GM19240 (cell line): ENCODE data around the gene SRRM4.
A peak's percentile ranks its signal among the peaks of the same experiment; 100 is the strongest.
"Not testable (repeated sequence)": the region's sequence is repeated elsewhere in the genome, so short reads cannot be mapped to it uniquely, and the experiment has no call there.

Experiments used
- DNase-seq: peaks from one replicate; pipeline ENCODE4 v3.0.0; 2011; ENCODE audit warnings: low spot score; ENCODE audit not compliant: insufficient read length

SRRM4 gene

GRCh38 chr12:119069147-119069642, 87.9 kb downstream of the SRRM4 start:
- DNase-seq, result no peak

GRCh38 chr12:119071176-119071575, 89.8 kb downstream of the SRRM4 start:
- no peak for DNase-seq

DNA sequence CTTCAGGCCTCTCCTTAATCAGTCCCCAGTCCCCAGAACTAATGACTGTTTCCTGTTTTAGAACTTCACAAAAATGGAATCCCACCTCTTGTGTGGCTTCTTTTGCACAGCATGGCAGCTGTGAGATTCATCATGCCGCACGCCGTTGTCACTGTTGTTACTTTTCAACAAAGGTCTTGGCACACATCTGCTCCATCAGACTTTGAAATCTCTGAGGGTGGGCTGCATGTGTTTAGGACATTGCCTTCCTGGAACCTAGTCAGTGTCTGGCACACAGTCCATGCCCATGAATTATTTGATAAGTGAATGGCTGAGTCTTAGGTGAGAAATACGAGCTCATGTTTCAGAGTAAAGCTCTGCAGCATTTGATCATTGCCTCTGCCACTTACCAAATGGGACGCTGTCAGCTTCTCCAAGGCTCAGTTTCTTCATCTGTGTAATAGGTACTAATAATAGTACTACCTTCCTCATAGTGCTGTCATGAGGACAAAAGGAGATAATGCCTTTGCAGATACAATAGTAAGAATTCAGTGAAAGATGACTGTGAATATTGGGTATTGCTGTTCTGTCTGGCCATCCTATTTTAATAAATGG, 90.4 kb downstream of the SRRM4 start:
- DNase-seq, result no peak

- no peak for DNase-seq
These were observed 91.1 kb downstream of the SRRM4 start for GRCh38 chr12:119072440-119072839.

GRCh38 chr12:119075222-119075787, 94.0 kb downstream of the SRRM4 start:
- no peak for DNase-seq

DNA sequence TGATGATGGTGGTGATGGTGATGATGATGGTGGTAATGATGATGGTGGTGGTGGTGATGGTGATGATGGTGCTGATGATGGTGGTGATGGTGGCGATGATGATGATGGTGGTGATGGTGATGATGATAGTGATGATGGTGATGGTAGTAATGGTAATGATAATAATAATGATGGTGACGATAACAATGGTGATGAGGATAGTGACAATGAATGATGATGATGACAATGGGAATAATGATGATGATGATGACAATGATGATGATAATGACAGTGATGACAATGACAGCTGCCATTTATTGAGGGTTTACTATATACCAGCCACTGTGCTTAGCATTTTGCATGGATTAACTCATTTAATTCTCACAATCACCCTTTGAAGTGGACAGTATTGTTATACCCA, 94.6 kb downstream of the SRRM4 start:
- DNase-seq, result no peak

- no peak for DNase-seq
These were observed 98.2 kb downstream of the SRRM4 start for GRCh38 chr12:119079530-119079929.

GRCh38 chr12:119082016-119082415, 100.7 kb downstream of the SRRM4 start:
- DNase-seq, result no peak

DNA sequence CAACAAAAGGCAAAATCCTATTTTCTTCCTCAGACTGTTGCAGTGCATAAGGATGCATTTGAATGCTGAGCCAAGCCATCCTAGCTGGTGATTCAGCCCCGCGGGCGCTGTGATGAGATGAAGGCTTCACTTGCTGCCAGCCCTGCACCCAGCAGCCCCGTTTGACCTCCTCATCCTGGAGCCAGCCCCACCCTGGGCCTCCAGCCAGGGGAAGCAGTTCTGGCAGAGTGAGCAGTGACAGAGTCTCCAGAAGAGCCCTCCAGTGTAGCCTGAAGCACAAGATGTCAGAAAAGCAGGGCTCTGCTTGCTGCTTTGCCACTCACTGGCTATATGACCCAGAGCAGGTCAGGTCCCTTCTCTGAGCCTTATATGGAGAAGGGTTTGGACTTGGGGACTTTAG, 101.2 kb downstream of the SRRM4 start:
- DNase-seq, result no peak

DNA sequence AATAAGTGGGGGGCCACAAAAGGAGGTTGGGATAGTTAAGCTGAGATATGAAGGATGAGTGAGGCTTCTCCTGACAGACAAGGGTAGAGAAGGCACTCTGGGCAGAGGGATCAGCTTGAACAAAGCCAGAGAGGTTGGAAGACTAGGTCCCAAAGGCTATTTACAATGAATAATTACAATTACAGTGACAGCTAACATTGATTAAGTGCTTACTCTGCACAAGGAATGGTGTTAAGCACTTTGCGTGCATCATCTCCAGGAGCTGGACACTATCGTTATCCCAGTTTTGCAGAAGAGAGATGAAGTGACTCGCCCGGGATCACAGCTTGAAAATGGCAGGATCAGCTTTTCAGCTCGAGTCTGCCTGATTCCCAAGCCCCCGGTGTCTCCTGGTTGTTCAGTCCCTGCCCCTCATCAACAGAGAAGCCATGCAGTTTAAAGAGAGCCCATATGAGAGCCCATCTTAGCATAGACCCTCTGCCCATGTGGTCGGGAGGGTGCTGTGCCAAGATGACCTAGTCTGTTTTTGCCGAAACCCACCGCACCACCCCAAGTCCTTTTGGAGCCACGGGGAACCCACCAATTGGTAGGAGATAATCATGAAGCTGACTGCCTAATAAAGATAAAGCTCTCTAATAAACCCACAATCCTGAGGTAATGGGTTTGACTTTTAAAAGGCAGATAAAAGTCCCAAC, 107.5 kb downstream of the SRRM4 start:
- DNase-seq, result no peak

GRCh38 chr12:119089380-119090013, 108.2 kb downstream of the SRRM4 start:
- no peak for DNase-seq

- no peak for DNase-seq
These were observed 108.9 kb downstream of the SRRM4 start for GRCh38 chr12:119090276-119090675.

DNA sequence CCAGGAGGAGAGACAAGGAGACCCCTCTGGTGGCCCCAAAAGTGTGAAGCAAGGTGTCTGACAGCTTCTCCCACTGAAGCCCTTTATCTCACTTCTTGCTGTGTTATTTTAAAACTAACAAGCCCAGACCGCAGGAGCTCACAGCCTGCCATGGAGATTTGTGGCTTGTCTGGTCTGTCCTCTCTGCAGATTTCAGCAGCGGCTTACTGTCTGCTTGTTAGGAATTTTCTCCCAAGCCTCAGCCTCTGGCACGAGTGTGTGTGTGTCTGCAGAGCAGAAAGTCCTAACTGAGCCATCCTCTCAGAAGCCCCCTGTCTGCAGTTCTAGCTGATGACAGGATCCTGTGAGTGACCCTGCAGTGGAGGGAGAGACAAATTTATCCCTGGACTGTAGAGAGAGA, 109.5 kb downstream of the SRRM4 start:
- no peak for DNase-seq

DNA sequence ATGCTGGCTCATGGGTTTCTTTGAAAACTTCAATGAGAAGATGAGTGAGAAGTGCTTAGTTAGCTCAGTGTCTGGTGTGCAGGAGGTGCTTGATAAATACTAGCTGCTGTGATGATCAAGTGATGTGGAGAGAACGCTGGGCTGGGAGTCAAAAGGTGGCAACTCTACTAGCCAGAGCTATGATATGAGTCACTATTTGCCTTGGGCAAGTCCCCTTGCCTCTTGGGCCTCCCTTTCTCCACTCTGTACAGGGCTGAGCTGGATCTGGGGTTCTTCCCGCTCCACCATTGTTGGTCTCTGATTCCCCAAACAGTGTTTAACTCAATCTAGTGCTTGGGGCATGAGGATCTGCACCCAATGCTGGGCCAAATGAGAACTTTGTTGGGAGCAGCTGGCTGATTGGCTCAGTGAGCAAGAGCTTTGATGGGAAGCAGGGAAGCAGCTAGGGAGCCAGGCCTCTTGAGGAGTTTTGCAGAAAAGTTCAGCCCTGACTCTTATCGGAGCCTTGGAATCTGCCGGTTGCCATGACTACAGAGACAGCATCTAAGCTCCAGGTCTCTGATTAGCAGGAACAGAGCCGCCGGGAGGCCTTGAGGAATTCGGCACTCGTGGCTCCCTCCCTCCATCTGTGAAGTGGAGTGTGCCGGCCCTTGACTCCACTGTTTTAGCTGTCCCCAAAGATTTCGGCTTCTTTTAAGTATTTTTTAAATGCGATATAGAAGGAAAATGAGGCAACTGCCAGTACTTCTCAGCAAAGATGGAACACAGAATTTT, 115.3 kb downstream of the SRRM4 start:
- DNase-seq, result no peak

DNA sequence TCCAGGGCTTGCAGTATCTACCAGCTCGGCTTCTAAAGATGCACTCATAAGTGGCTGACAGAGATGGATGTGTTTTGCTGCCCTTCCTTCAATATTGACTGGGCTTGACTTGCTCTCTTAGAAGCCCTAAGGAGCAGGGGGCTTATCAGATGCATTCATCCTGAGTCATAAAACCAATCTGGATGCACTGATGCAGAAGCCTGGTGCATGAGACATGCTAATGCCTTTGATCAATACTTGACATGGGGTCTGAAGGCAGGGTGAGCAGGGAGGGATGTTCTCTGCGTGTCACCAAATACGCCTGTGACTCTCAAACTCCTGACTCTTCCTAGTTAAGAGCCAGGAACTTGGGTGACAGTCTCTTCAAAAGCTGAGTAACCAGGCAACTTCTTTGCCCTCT, 119.6 kb downstream of the SRRM4 start:
- no peak for DNase-seq

GRCh38 chr12:119102274-119102673, 120.9 kb downstream of the SRRM4 start:
- DNase-seq, result no peak

GRCh38 chr12:119102714-119103113, 121.4 kb downstream of the SRRM4 start:
- DNase-seq, result no peak

DNA sequence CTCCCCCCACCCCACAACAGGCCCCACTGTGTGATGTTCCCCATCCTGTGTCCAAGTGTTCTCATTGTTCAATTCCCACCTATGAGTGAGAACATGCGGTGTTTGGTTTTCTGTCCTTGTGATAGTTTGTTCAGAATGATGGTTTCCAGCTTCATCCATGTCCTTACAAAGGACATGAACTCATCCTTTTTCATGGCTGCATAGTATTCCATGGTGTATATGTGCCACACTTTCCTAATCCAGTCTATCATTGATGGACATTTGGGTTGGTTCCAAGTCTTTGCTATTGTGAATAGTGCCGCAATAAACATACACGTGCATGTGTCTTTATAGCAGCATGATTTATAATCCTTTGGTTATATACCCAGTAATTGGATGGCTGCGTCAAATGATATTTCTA, 123.6 kb downstream of the SRRM4 start:
- not testable (repeated sequence) for DNase-seq

DNA sequence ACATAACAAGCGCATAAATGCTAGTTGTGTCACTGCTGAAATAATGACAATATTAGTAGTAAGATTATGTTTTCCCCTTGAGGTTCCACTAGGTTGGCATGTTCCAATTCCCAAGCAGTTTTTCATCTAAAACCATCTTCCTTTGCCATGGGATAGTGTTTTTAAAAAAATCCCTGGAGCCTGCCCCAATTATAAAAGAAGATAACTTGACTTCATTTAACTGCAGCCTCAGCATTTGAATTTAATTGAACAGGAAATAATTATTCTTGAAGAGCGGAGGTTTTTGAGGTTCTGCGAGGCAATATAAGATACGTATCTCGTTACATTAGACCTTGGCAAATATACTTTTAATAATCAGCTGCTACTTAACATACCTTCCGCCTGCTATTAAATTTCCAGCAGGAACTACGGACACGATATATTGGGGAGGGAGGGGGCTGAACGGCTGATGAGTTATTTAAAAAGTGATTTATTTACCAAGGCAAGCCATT, 132.2 kb downstream of the SRRM4 start:
- DNase-seq, result no peak

- DNase-seq, result no peak
These were observed 133.0 kb downstream of the SRRM4 start for GRCh38 chr12:119114294-119114693.

- DNase-seq, result peak; percentile 31
These were observed 134.1 kb downstream of the SRRM4 start for GRCh38 chr12:119115296-119115905.
